Measurements from ENCODE around the gene PARD6B.

The PARD6B gene

GRCh38 chr20:50744143-50744792, 12.9 kb downstream of the PARD6B start:
- peak; percentile 38 for TF ChIP-seq CTCF (IDR thresholded peaks at IDR 0.05; ENCODE audit: low read depth, low read length)
- H3K4me3 ChIP-seq (ENCODE audit: low read depth, low read length) = no peak overlapping the region

- H3K4me3 ChIP-seq (ENCODE audit: low read depth, low read length) = no peak overlapping the region
- no peak for TF ChIP-seq CTCF (IDR thresholded peaks at IDR 0.05; ENCODE audit: low read depth, low read length)
Measured at GRCh38 chr20:50745634-50746137, 14.3 kb downstream of the PARD6B start.

GRCh38 chr20:50746138-50746940, 15.0 kb downstream of the PARD6B start:
- no peak overlapping the region for H3K4me3 ChIP-seq (ENCODE audit: low read depth, low read length)
- TF ChIP-seq CTCF (IDR thresholded peaks at IDR 0.05; ENCODE audit: low read depth, low read length) = no peak

GRCh38 chr20:50747275-50747674, 15.9 kb downstream of the PARD6B start:
- no peak overlapping the region for H3K4me3 ChIP-seq (ENCODE audit: low read depth, low read length)
- TF ChIP-seq CTCF (IDR thresholded peaks at IDR 0.05; ENCODE audit: low read depth, low read length) = no peak

GRCh38 chr20:50750145-50750671, 18.8 kb downstream of the PARD6B start:
- TF ChIP-seq CTCF (IDR thresholded peaks at IDR 0.05; ENCODE audit: low read depth, low read length) = no peak
- H3K4me3 ChIP-seq (ENCODE audit: low read depth, low read length) = no peak overlapping the region

- no peak for TF ChIP-seq CTCF (IDR thresholded peaks at IDR 0.05; ENCODE audit: low read depth, low read length)
- no peak overlapping the region for H3K4me3 ChIP-seq (ENCODE audit: low read depth, low read length)
Measured at GRCh38 chr20:50753152-50753551, 21.8 kb downstream of the PARD6B start.

GRCh38 chr20:50754420-50754819, 23.0 kb downstream of the PARD6B start:
- H3K4me3 ChIP-seq (ENCODE audit: low read depth, low read length) = no peak overlapping the region
- TF ChIP-seq CTCF (IDR thresholded peaks at IDR 0.05; ENCODE audit: low read depth, low read length) = no peak

All from WI38 (cell line).